Rectal smooth muscle tissue (tissue), 1 donor: ENCODE data around the gene AFG1L.

ENCODE experiments used
- H3K27ac ChIP-seq: one replicate; pipeline ENCODE4 v1.7.0; 2013; ENCODE audit warnings: low read depth, low read length, inconsistent platforms
- H3K27me3 ChIP-seq: one replicate; pipeline ENCODE4 v1.7.0; 2013; ENCODE audit warnings: low read length; ENCODE audit not compliant: control insufficient read depth, insufficient read depth
- H3K36me3 ChIP-seq: one replicate; pipeline ENCODE4 v1.7.0; 2013; ENCODE audit warnings: low read length; ENCODE audit not compliant: control insufficient read depth, insufficient read depth
- H3K4me1 ChIP-seq: one replicate; pipeline ENCODE4 v1.7.0; 2013; ENCODE audit warnings: low read length; ENCODE audit not compliant: control insufficient read depth, insufficient read depth
- H3K4me3 ChIP-seq: one replicate; pipeline ENCODE4 v1.7.0; 2013; ENCODE audit warnings: low read length
- H3K9ac ChIP-seq: one replicate; pipeline ENCODE4 v1.7.0; 2013; ENCODE audit warnings: low read length

AFG1L gene

DNA sequence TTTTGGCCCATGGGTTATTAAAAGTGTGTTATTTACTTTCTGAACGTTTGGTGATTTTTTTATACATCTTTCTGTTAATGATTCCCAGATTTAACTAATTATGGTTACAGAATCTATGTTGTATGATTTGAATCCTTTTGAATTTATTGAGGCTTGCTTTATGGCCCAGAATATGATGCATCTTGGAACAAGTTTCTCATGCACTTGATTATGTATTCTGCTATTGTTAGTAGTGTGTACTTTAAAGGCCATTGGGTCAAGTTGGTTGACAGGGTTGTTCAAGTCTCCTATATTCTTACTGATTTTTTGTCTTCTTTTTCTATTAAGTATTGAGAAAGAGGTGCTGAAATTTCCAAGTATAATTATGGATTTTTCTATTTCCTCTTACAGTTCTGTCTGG, 160.8 kb downstream of the AFG1L start:
- H3K4me1 ChIP-seq = no peaks in the 10 kb centered on the region
- no peaks in the 10 kb centered on the region for H3K36me3 ChIP-seq
- H3K27me3 ChIP-seq = no peaks in the 10 kb centered on the region
- no peak overlapping the region for H3K4me3 ChIP-seq
- no peak overlapping the region for H3K27ac ChIP-seq
- no peak overlapping the region for H3K9ac ChIP-seq

DNA sequence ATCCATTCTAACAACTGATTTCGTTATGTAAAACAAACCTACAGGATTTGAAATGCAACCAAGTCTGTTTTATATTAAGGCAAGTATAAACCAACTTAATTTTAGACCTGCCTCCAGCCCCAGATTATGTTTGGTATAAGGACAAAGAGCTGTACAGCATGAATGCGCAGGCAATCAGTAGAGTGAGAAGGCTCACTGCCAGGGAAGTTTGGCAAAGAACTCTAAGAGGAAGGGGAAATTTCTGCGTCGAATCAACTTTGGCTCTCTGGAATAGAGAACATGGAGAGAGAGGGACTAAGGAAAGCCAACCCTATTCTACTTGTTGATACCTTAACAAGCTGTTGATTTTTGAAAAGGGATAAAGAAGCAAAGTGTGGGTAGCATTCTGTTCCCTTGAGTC, 168.9 kb downstream of the AFG1L start:
- Histone ChIP-seq H3K4me1 (peaks cover 3% of the 10 kb centered on the region), H3K4me3 (no peak overlapping the region), H3K9ac (no peak overlapping the region), H3K27me3 (no peaks in the 10 kb centered on the region), H3K36me3 (no peaks in the 10 kb centered on the region), H3K27ac (no peak overlapping the region)

DNA sequence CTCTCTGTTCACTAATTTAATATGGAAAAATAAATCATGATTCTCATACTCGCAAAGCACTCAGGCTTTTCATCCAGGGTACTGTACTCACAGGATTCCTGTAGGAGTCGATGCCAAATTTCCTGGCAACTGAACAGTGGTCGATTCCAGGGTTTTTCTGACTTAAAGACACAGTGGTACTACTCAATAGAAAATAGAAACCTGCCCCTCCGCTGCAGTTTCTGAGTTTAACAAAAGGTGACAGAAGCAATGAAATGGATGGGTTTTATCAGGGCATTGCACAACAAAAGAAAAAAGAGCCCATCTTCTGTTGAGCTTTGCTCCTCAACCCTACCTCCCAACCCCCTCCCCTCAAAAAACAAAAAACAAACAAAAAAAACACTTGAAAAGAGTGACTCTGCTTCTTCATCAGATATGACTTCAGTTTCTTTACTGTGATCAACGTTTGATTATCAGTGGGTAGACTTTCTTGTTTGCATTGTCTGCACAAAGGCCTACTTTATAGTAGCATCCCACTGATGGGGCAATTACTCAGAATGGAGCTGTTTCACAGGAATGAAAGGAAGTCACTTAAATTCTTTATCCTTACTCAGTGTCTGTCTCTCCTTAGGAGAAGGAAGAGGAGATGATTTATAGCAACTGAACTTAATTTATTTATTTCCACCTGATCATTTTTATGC, 169.7 kb downstream of the AFG1L start:
- Histone ChIP-seq H3K27ac (no peak overlapping the region), H3K9ac (no peak overlapping the region), H3K27me3 (no peaks in the 10 kb centered on the region), H3K4me1 (peaks cover 3% of the 10 kb centered on the region), H3K4me3 (no peak overlapping the region), H3K36me3 (no peaks in the 10 kb centered on the region)

DNA sequence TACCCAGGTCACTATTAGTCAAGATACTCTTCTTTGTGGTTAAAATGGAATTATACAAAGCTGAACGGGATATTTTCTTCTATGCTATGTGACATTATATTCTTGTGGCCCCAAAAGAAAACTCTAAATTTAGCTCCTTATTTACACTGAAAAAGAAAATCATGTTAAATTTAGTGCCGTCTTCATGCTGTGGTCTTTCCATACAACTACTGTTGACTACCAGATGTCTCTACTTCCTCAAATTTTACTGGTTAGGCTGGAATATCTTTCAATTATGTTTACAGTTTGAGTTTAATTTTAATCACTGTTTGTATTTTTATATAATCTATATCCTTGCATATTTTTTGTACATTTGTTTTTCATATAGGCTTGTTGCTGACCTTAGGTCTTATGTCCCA, 170.2 kb downstream of the AFG1L start:
- Histone ChIP-seq H3K4me1 (peaks cover 3% of the 10 kb centered on the region), H3K27me3 (no peaks in the 10 kb centered on the region), H3K36me3 (no peaks in the 10 kb centered on the region), H3K9ac (no peak overlapping the region), H3K4me3 (no peak overlapping the region), H3K27ac (no peak overlapping the region)

- H3K9ac ChIP-seq = no peak overlapping the region
Measured at GRCh38 chr6:108468346-108468745, 173.5 kb downstream of the AFG1L start.

GRCh38 chr6:108469316-108469715, 174.5 kb downstream of the AFG1L start:
- Histone ChIP-seq H3K9ac (no peak overlapping the region), H3K4me3 (no peak overlapping the region), H3K36me3 (no peaks in the 10 kb centered on the region), H3K27me3 (no peaks in the 10 kb centered on the region), H3K4me1 (no peaks in the 10 kb centered on the region), H3K27ac (no peak overlapping the region)

More at GRCh38 chr6:108468346-108468745, 173.5 kb downstream of the AFG1L start:
- no peaks in the 10 kb centered on the region for H3K27me3 ChIP-seq
- H3K36me3 ChIP-seq = no peaks in the 10 kb centered on the region
- no peak overlapping the region for H3K27ac ChIP-seq
- H3K4me1 ChIP-seq = peaks cover 3% of the 10 kb centered on the region
- H3K4me3 ChIP-seq = no peak overlapping the region

GRCh38 chr6:108473197-108473596, 178.3 kb downstream of the AFG1L start:
- no peak overlapping the region for H3K4me3 ChIP-seq
- H3K9ac ChIP-seq = no peak overlapping the region
- no peaks in the 10 kb centered on the region for H3K36me3 ChIP-seq
- H3K4me1 ChIP-seq = no peaks in the 10 kb centered on the region
- H3K27me3 ChIP-seq = no peaks in the 10 kb centered on the region
- no peak overlapping the region for H3K27ac ChIP-seq

GRCh38 chr6:108476376-108476775, 181.5 kb downstream of the AFG1L start:
- no peak overlapping the region for H3K4me3 ChIP-seq

GRCh38 chr6:108476847-108477430, 182.1 kb downstream of the AFG1L start:
- no peaks in the 10 kb centered on the region for H3K36me3 ChIP-seq
- no peak overlapping the region for H3K9ac ChIP-seq
- no peak overlapping the region for H3K4me3 ChIP-seq
- H3K27me3 ChIP-seq = no peaks in the 10 kb centered on the region
- H3K27ac ChIP-seq = no peak overlapping the region
- no peaks in the 10 kb centered on the region for H3K4me1 ChIP-seq

More at GRCh38 chr6:108476376-108476775, 181.5 kb downstream of the AFG1L start:
- no peak overlapping the region for H3K27ac ChIP-seq
- H3K27me3 ChIP-seq = no peaks in the 10 kb centered on the region
- no peaks in the 10 kb centered on the region for H3K36me3 ChIP-seq
- no peaks in the 10 kb centered on the region for H3K4me1 ChIP-seq
- no peak overlapping the region for H3K9ac ChIP-seq

GRCh38 chr6:108482559-108482958, 187.7 kb downstream of the AFG1L start:
- no peak overlapping the region for H3K4me3 ChIP-seq
- H3K4me1 ChIP-seq = no peaks in the 10 kb centered on the region
- H3K27me3 ChIP-seq = no peaks in the 10 kb centered on the region
- no peak overlapping the region for H3K9ac ChIP-seq
- no peak overlapping the region for H3K27ac ChIP-seq
- no peaks in the 10 kb centered on the region for H3K36me3 ChIP-seq

- no peaks in the 10 kb centered on the region for H3K36me3 ChIP-seq
- H3K9ac ChIP-seq = no peak overlapping the region
- H3K27me3 ChIP-seq = no peaks in the 10 kb centered on the region
- H3K4me1 ChIP-seq = no peaks in the 10 kb centered on the region
- H3K27ac ChIP-seq = no peak overlapping the region
- no peak overlapping the region for H3K4me3 ChIP-seq
Measured at GRCh38 chr6:108484016-108484415, 189.2 kb downstream of the AFG1L start.

DNA sequence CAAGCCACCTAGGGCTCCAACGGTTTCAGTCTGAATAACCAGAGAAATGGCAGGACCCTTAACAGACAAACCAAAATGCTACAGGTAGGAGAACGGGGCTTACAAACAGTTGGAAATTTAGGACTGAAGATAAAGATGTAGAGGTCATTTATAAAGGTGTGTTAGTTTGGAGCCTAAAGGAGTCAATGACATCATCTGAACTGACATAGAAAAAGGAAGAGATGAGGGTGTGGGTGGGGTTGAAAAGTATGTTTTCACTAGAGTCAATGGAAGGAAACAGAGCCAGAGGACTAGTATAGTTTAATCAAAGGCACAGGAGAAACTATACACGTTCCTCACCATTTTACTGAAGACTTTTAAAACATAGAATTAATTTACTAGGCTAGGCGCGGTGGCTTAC, 194.8 kb downstream of the AFG1L start:
- H3K9ac ChIP-seq = no peak overlapping the region
- no peaks in the 10 kb centered on the region for H3K27me3 ChIP-seq
- no peak overlapping the region for H3K27ac ChIP-seq
- no peaks in the 10 kb centered on the region for H3K36me3 ChIP-seq
- H3K4me3 ChIP-seq = no peak overlapping the region
- H3K4me1 ChIP-seq = no peaks in the 10 kb centered on the region

DNA sequence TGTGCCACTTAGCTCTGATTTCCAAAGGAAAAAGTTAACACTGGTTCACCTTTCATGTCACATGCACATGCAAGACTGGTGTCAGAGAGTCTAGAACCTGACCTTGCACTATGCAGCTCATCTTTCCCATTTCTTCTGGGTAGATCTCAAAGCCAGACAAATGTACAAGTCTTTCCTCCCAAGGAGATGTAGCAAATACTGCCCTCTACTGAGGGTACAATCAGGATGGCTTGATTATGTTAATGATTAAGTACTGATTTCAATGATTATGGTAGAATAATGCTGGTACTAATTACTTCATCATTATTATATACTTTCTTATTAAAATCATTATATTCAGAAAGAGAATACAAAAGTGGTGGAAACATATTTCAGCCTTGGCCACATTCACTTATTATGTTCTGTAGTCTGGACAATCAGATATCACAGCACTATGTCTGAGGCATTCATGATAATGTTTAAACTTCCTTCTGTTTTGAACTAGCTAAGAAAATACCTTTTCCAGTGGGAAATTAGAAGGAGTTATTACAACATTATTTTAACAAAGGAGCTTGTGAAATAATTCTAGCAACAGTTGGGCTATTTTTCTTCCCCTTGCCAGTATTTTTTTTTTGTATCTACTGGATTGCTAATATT, 197.4 kb downstream of the AFG1L start:
- no peak overlapping the region for H3K9ac ChIP-seq
- no peaks in the 10 kb centered on the region for H3K4me1 ChIP-seq
- no peaks in the 10 kb centered on the region for H3K27me3 ChIP-seq
- H3K27ac ChIP-seq = no peak overlapping the region
- no peaks in the 10 kb centered on the region for H3K36me3 ChIP-seq
- no peak overlapping the region for H3K4me3 ChIP-seq
